ENCODE results near the gene ULBP2.
A peak's percentile ranks its signal among the peaks of the same experiment; 100 is the strongest.
"Not testable (repeated sequence)": the region's sequence is repeated elsewhere in the genome, so short reads cannot be mapped to it uniquely, and the experiment has no call there.

The ULBP2 gene

GRCh38 chr6:149941583-149942460 is at the start of gene ULBP2:
Gene ULBP2 (plus strand): TSS chr6:149942014. CDS start chr6:149942073, 59 bp downstream.
- DNase-seq = peak; percentile 93

- DNase-seq = no peak
Observed at GRCh38 chr6:149895048-149895590, 46.7 kb upstream of the ULBP2 start.

GRCh38 chr6:149895833-149896271 is 46.0 kb upstream of the ULBP2 start:
- peak; percentile 64 for DNase-seq

- DNase-seq = no peak
Observed at GRCh38 chr6:149896491-149896890, 45.3 kb upstream of the ULBP2 start.

- no peak for DNase-seq
Observed at GRCh38 chr6:149897015-149897697, 44.7 kb upstream of the ULBP2 start.

GRCh38 chr6:149897855-149898744 is 43.7 kb upstream of the ULBP2 start, which contains the start of gene RAET1E:
Gene RAET1E (minus strand): TSS chr6:149898113. CDS start chr6:149890901, 7,212 bp downstream.
- DNase-seq = no peak

- DNase-seq = no peak
Observed at GRCh38 chr6:149898966-149899365, 42.8 kb upstream of the ULBP2 start.

GRCh38 chr6:149899486-149899885 is 42.3 kb upstream of the ULBP2 start:
- no peak for DNase-seq

- no peak for DNase-seq
Observed at GRCh38 chr6:149899926-149900619, 41.7 kb upstream of the ULBP2 start.

- no peak for DNase-seq
Observed at GRCh38 chr6:149900620-149901443, 41.0 kb upstream of the ULBP2 start.

- DNase-seq = no peak
Observed at GRCh38 chr6:149901444-149902140, 40.2 kb upstream of the ULBP2 start.

GRCh38 chr6:149903938-149904611 is 37.7 kb upstream of the ULBP2 start:
- DNase-seq = no peak

- DNase-seq = no peak
Observed at GRCh38 chr6:149904661-149905370, 37.0 kb upstream of the ULBP2 start.

- no peak for DNase-seq
Observed at GRCh38 chr6:149905371-149905910, 36.4 kb upstream of the ULBP2 start.

- no peak for DNase-seq
Observed at GRCh38 chr6:149905911-149906371, 35.9 kb upstream of the ULBP2 start.

- DNase-seq = no peak
Observed at GRCh38 chr6:149906405-149906804, 35.4 kb upstream of the ULBP2 start.

GRCh38 chr6:149907317-149907716 is 34.5 kb upstream of the ULBP2 start:
- no peak for DNase-seq

GRCh38 chr6:149908480-149908879 is 33.3 kb upstream of the ULBP2 start:
- not testable (repeated sequence) for DNase-seq

Measured in CD4-positive, alpha-beta T cell treated with Interleukin-6 for 4 hours (primary cell).